ENCODE measurements around the gene VWA3A.
"Not testable (repeated sequence)": the region's sequence is repeated elsewhere in the genome, so short reads cannot be mapped to it uniquely, and the experiment has no call there.

Gene VWA3A

GRCh38 chr16:22091721-22092120 is 620 bp upstream of the VWA3A start:
- no peak for DNase-seq

GRCh38 chr16:22093331-22093730 is 990 bp downstream of the VWA3A start:
- DNase-seq: no peak

- no peak for DNase-seq
Measured at GRCh38 chr16:22093996-22094395, 1.7 kb downstream of the VWA3A start.

GRCh38 chr16:22098405-22099255 is 6.3 kb downstream of the VWA3A start:
- DNase-seq: no peak

GRCh38 chr16:22099256-22099975 is 7.1 kb downstream of the VWA3A start:
- no peak for DNase-seq

- no peak for DNase-seq
Measured at GRCh38 chr16:22103441-22103840, 11.1 kb downstream of the VWA3A start.

- DNase-seq: no peak
Measured at GRCh38 chr16:22109258-22109898, 17.0 kb downstream of the VWA3A start.

- DNase-seq: not testable (repeated sequence)
Measured at GRCh38 chr16:22111629-22112028, 19.3 kb downstream of the VWA3A start.

GRCh38 chr16:22116095-22116700 is 23.9 kb downstream of the VWA3A start:
- DNase-seq: no peak

GRCh38 chr16:22117609-22118008 is 25.3 kb downstream of the VWA3A start:
- DNase-seq: no peak

GRCh38 chr16:22120440-22120839 is 28.1 kb downstream of the VWA3A start:
- DNase-seq: no peak

GRCh38 chr16:22122239-22122638 is 29.9 kb downstream of the VWA3A start:
- no peak for DNase-seq

GRCh38 chr16:22123146-22123545 is 30.8 kb downstream of the VWA3A start:
- DNase-seq: no peak

GRCh38 chr16:22123759-22124490 is 31.6 kb downstream of the VWA3A start:
- DNase-seq: no peak

- no peak for DNase-seq
Measured at GRCh38 chr16:22124583-22125284, 32.4 kb downstream of the VWA3A start.

- DNase-seq: no peak
Measured at GRCh38 chr16:22126037-22126558, 33.8 kb downstream of the VWA3A start.

- not testable (repeated sequence) for DNase-seq
Measured at GRCh38 chr16:22128537-22128936, 36.2 kb downstream of the VWA3A start.

GRCh38 chr16:22130528-22130927 is 38.2 kb downstream of the VWA3A start:
- no peak for DNase-seq

- no peak for DNase-seq
Measured at GRCh38 chr16:22132801-22133200, 40.5 kb downstream of the VWA3A start.

GRCh38 chr16:22138482-22138881 is 46.1 kb downstream of the VWA3A start:
- no peak for DNase-seq

- no peak for DNase-seq
Measured at GRCh38 chr16:22139008-22139407, 46.7 kb downstream of the VWA3A start.

GRCh38 chr16:22139732-22140131 is 47.4 kb downstream of the VWA3A start:
- no peak for DNase-seq

All from NCI-H1048 (cell line).